Panc1 (cell line): ENCODE data around the gene TMEM38A.

ENCODE experiments used
- POLR2AphosphoS5 ChIP-seq: IDR thresholded peaks from 2 replicates; pipeline ENCODE4 v1.6.1; 2012; ENCODE audit warnings: mild to moderate bottlenecking, low read depth, low read length, moderate library complexity
- SIN3A ChIP-seq: IDR thresholded peaks from 2 replicates; pipeline ENCODE4 v1.6.1; 2012; ENCODE audit warnings: low read depth, mild to moderate bottlenecking, low read length, moderate library complexity, borderline replicate concordance; ENCODE audit not compliant: insufficient read depth
- TF ChIP-seq, protein P1 (sequence below): fragments of 450-650 bp; IDR thresholded peaks from 2 replicates; pipeline ENCODE4 v1.5.1; 2017; ENCODE audit warnings: mild to moderate bottlenecking
- TF ChIP-seq, protein P2 (sequence below), 2 experiments: IDR thresholded peaks; 2 replicates each; pipeline ENCODE4 v1.6.1; 2011 to 2012; ENCODE audit warnings: low read depth in 2 of 2, control low read depth in 1 of 2, low read length in 1 of 2, mild to moderate bottlenecking in 1 of 2, moderate library complexity in 1 of 2; ENCODE audit not compliant: insufficient read depth in 1 of 2

DNA sequence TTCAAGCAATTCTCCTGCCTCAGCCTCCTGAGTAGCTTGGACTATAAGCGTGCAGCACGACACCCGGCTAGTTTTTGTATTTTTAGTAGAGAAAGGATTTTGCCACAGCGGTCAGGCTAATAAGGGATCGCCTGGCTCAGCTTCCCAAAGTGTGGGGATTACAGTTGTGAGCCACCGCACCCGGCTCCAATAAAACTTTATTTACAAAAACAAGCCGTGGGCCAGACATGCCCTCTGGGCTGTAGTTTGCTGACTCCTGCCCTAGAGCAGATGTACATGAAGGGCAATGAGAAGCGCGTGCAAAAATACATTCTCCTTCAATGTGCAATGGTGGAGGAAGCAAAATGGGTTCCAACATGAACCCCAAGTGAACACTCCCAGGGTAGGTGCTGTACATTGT lies 19.2 kb upstream of the TMEM38A start:
- TF ChIP-seq, protein P1, sequence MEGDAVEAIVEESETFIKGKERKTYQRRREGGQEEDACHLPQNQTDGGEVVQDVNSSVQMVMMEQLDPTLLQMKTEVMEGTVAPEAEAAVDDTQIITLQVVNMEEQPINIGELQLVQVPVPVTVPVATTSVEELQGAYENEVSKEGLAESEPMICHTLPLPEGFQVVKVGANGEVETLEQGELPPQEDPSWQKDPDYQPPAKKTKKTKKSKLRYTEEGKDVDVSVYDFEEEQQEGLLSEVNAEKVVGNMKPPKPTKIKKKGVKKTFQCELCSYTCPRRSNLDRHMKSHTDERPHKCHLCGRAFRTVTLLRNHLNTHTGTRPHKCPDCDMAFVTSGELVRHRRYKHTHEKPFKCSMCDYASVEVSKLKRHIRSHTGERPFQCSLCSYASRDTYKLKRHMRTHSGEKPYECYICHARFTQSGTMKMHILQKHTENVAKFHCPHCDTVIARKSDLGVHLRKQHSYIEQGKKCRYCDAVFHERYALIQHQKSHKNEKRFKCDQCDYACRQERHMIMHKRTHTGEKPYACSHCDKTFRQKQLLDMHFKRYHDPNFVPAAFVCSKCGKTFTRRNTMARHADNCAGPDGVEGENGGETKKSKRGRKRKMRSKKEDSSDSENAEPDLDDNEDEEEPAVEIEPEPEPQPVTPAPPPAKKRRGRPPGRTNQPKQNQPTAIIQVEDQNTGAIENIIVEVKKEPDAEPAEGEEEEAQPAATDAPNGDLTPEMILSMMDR = no peak
- no peak for TF ChIP-seq POLR2AphosphoS5
- TF ChIP-seq SIN3A = no peak
- TF ChIP-seq, protein P2, sequence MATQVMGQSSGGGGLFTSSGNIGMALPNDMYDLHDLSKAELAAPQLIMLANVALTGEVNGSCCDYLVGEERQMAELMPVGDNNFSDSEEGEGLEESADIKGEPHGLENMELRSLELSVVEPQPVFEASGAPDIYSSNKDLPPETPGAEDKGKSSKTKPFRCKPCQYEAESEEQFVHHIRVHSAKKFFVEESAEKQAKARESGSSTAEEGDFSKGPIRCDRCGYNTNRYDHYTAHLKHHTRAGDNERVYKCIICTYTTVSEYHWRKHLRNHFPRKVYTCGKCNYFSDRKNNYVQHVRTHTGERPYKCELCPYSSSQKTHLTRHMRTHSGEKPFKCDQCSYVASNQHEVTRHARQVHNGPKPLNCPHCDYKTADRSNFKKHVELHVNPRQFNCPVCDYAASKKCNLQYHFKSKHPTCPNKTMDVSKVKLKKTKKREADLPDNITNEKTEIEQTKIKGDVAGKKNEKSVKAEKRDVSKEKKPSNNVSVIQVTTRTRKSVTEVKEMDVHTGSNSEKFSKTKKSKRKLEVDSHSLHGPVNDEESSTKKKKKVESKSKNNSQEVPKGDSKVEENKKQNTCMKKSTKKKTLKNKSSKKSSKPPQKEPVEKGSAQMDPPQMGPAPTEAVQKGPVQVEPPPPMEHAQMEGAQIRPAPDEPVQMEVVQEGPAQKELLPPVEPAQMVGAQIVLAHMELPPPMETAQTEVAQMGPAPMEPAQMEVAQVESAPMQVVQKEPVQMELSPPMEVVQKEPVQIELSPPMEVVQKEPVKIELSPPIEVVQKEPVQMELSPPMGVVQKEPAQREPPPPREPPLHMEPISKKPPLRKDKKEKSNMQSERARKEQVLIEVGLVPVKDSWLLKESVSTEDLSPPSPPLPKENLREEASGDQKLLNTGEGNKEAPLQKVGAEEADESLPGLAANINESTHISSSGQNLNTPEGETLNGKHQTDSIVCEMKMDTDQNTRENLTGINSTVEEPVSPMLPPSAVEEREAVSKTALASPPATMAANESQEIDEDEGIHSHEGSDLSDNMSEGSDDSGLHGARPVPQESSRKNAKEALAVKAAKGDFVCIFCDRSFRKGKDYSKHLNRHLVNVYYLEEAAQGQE (IDR thresholded peaks at IDR 0.05; ENCODE audit: insufficient read depth in 1 of 2, low read depth in 2 of 2, low read length in 1 of 2) = no peak
